ENCODE results near the gene GDPD2.
A peak's percentile ranks its signal among the peaks of the same experiment; 100 is the strongest.

GDPD2 gene

GRCh38 chrX:70455366-70456202, 32.5 kb downstream of the GDPD2 start:
- no peak for TF ChIP-seq FOXP2 (optimal IDR thresholded peaks at IDR 0.05; ENCODE audit: control extremely low read depth, extremely low read length, insufficient read depth)
- TF ChIP-seq POLR2AphosphoS5 (IDR thresholded peaks at IDR 0.05; ENCODE audit: borderline replicate concordance, low read depth, low read length): no peak; the same call in 1 of the 2 replicates
- no peak for TF ChIP-seq EZH2 (IDR thresholded peaks at IDR 0.05)
- Histone ChIP-seq H3K9me3 (ENCODE audit: low read depth, low read length) (no peaks in the 10 kb centered on the region), H3K36me3 (ENCODE audit: insufficient read depth, low read length) (peaks cover 2% of the 10 kb centered on the region; the same call in 1 of the 2 replicates), H3K9ac (ENCODE audit: insufficient read length) (peak overlapping the region; percentile 83), H3K4me3 (peak overlapping the region; percentile 83), H3K27ac (no peak overlapping the region)
- DNase-seq (ENCODE audit: low read depth, low spot score): no peak

- peaks cover 8% of the 10 kb centered on the region; the same call in 1 of the 2 replicates for H3K36me3 ChIP-seq (ENCODE audit: insufficient read depth, low read length)
- DNase-seq (ENCODE audit: low read depth, low spot score): no peak
- no peaks in the 10 kb centered on the region for H3K9me3 ChIP-seq (ENCODE audit: low read depth, low read length)
- peak overlapping the region; percentile 83 for H3K4me3 ChIP-seq
- TF ChIP-seq POLR2AphosphoS5 (IDR thresholded peaks at IDR 0.05; ENCODE audit: borderline replicate concordance, low read depth, low read length) (no peak), FOXP2 (optimal IDR thresholded peaks at IDR 0.05; ENCODE audit: control extremely low read depth, extremely low read length, insufficient read depth) (no peak), EZH2 (IDR thresholded peaks at IDR 0.05) (no peak)
- peak overlapping the region; percentile 83 for H3K9ac ChIP-seq (ENCODE audit: insufficient read length)
- H3K27ac ChIP-seq: no peak overlapping the region
These were observed 33.1 kb downstream of the GDPD2 start for GRCh38 chrX:70456256-70456655.

- no peak overlapping the region for H3K4me3 ChIP-seq
- peaks cover 8% of the 10 kb centered on the region; the same call in 1 of the 2 replicates for H3K36me3 ChIP-seq (ENCODE audit: insufficient read depth, low read length)
- H3K9ac ChIP-seq (ENCODE audit: insufficient read length): no peak overlapping the region
- DNase-seq (ENCODE audit: low read depth, low spot score): no peak
- H3K27ac ChIP-seq: no peak overlapping the region
- no peak for TF ChIP-seq FOXP2 (optimal IDR thresholded peaks at IDR 0.05; ENCODE audit: control extremely low read depth, extremely low read length, insufficient read depth)
- no peak for TF ChIP-seq POLR2AphosphoS5 (IDR thresholded peaks at IDR 0.05; ENCODE audit: borderline replicate concordance, low read depth, low read length)
- TF ChIP-seq EZH2 (IDR thresholded peaks at IDR 0.05): no peak
- no peaks in the 10 kb centered on the region for H3K9me3 ChIP-seq (ENCODE audit: low read depth, low read length)
These were observed 37.9 kb downstream of the GDPD2 start for GRCh38 chrX:70461026-70461425.

GRCh38 chrX:70464051-70464450, 40.9 kb downstream of the GDPD2 start:
- Histone ChIP-seq H3K27ac (no peak overlapping the region), H3K36me3 (ENCODE audit: insufficient read depth, low read length) (peaks cover 8% of the 10 kb centered on the region; the same call in 1 of the 2 replicates), H3K4me3 (no peak overlapping the region), H3K9ac (ENCODE audit: insufficient read length) (no peak overlapping the region), H3K9me3 (ENCODE audit: low read depth, low read length) (no peaks in the 10 kb centered on the region)
- DNase-seq (ENCODE audit: low read depth, low spot score): no peak
- TF ChIP-seq POLR2AphosphoS5 (IDR thresholded peaks at IDR 0.05; ENCODE audit: borderline replicate concordance, low read depth, low read length): no peak
- TF ChIP-seq EZH2 (IDR thresholded peaks at IDR 0.05): no peak
- no peak for TF ChIP-seq FOXP2 (optimal IDR thresholded peaks at IDR 0.05; ENCODE audit: control extremely low read depth, extremely low read length, insufficient read depth)

- no peak for TF ChIP-seq POLR2AphosphoS5 (IDR thresholded peaks at IDR 0.05; ENCODE audit: borderline replicate concordance, low read depth, low read length)
- no peak for TF ChIP-seq EZH2 (IDR thresholded peaks at IDR 0.05)
- TF ChIP-seq FOXP2 (optimal IDR thresholded peaks at IDR 0.05; ENCODE audit: control extremely low read depth, extremely low read length, insufficient read depth): no peak
These were observed 43.9 kb downstream of the GDPD2 start for GRCh38 chrX:70466968-70467367.

GRCh38 chrX:70468709-70469108, 45.6 kb downstream of the GDPD2 start:
- Histone ChIP-seq H3K4me3 (no peak overlapping the region), H3K27ac (no peak overlapping the region), H3K36me3 (ENCODE audit: insufficient read depth, low read length) (no peaks in the 10 kb centered on the region), H3K9me3 (ENCODE audit: low read depth, low read length) (no peaks in the 10 kb centered on the region), H3K9ac (ENCODE audit: insufficient read length) (no peak overlapping the region)
- no peak for TF ChIP-seq EZH2 (IDR thresholded peaks at IDR 0.05)
- no peak for TF ChIP-seq POLR2AphosphoS5 (IDR thresholded peaks at IDR 0.05; ENCODE audit: borderline replicate concordance, low read depth, low read length)
- no peak for TF ChIP-seq FOXP2 (optimal IDR thresholded peaks at IDR 0.05; ENCODE audit: control extremely low read depth, extremely low read length, insufficient read depth)
- no peak for DNase-seq (ENCODE audit: low read depth, low spot score)

More at GRCh38 chrX:70466968-70467367, 43.9 kb downstream of the GDPD2 start:
- Histone ChIP-seq H3K9ac (ENCODE audit: insufficient read length) (no peak overlapping the region), H3K27ac (no peak overlapping the region), H3K9me3 (ENCODE audit: low read depth, low read length) (no peaks in the 10 kb centered on the region), H3K36me3 (ENCODE audit: insufficient read depth, low read length) (no peaks in the 10 kb centered on the region), H3K4me3 (no peak overlapping the region)
- DNase-seq (ENCODE audit: low read depth, low spot score): no peak

- no peak for DNase-seq (ENCODE audit: low read depth, low spot score)
- Histone ChIP-seq H3K27ac (no peak overlapping the region), H3K9ac (ENCODE audit: insufficient read length) (no peak overlapping the region), H3K4me3 (no peak overlapping the region), H3K9me3 (ENCODE audit: low read depth, low read length) (no peaks in the 10 kb centered on the region), H3K36me3 (ENCODE audit: insufficient read depth, low read length) (no peaks in the 10 kb centered on the region)
- TF ChIP-seq POLR2AphosphoS5 (IDR thresholded peaks at IDR 0.05; ENCODE audit: borderline replicate concordance, low read depth, low read length) (no peak), FOXP2 (optimal IDR thresholded peaks at IDR 0.05; ENCODE audit: control extremely low read depth, extremely low read length, insufficient read depth) (no peak), EZH2 (IDR thresholded peaks at IDR 0.05) (no peak)
These were observed 47.8 kb downstream of the GDPD2 start for GRCh38 chrX:70470850-70471289.

GRCh38 chrX:70476166-70476933, 53.2 kb downstream of the GDPD2 start:
- no peak overlapping the region for H3K9ac ChIP-seq (ENCODE audit: insufficient read length)

More at GRCh38 chrX:70476166-70476933, 53.2 kb downstream of the GDPD2 start:
- no peak overlapping the region for H3K4me3 ChIP-seq
- no peak overlapping the region for H3K27ac ChIP-seq
- no peaks in the 10 kb centered on the region for H3K9me3 ChIP-seq (ENCODE audit: low read depth, low read length)
- H3K36me3 ChIP-seq (ENCODE audit: insufficient read depth, low read length): no peaks in the 10 kb centered on the region
- DNase-seq (ENCODE audit: low read depth, low spot score): no peak
- TF ChIP-seq EZH2 (IDR thresholded peaks at IDR 0.05) (no peak), POLR2AphosphoS5 (IDR thresholded peaks at IDR 0.05; ENCODE audit: borderline replicate concordance, low read depth, low read length) (no peak)

Measured in SK-N-MC (cell line).